HUES64 (cell line): ENCODE results near the gene FAHD2B.
"Not testable (repeated sequence)": the region's sequence is repeated elsewhere in the genome, so short reads cannot be mapped to it uniquely, and the experiment has no call there.

Experiments
- H3K27ac ChIP-seq: 2 replicates; pipeline ENCODE4 v1.7.0; 2013; ENCODE audit warnings: low read depth, low read length, inconsistent platforms
- H3K27me3 ChIP-seq: 2 replicates; pipeline ENCODE4 v1.6.1; 2013; ENCODE audit warnings: mild to moderate bottlenecking, low read length; ENCODE audit not compliant: insufficient read depth
- H3K36me3 ChIP-seq: 2 replicates; pipeline ENCODE4 v1.6.1; 2013; ENCODE audit warnings: mild to moderate bottlenecking, low read length; ENCODE audit not compliant: insufficient read depth
- H3K4me1 ChIP-seq: 2 replicates; pipeline ENCODE4 v1.6.1; 2013; ENCODE audit warnings: mild to moderate bottlenecking, low read length, moderate library complexity; ENCODE audit not compliant: insufficient read depth
- H3K4me3 ChIP-seq: 2 replicates; pipeline ENCODE4 v1.5.1; 2013; ENCODE audit warnings: mild to moderate bottlenecking, low read length, moderate library complexity
- H3K9ac ChIP-seq: 2 replicates; pipeline ENCODE4 v1.6.1; 2013; ENCODE audit warnings: mild to moderate bottlenecking, low read depth, low read length
- H3K9me3 ChIP-seq: 2 replicates; pipeline ENCODE4 v1.6.1; 2013; ENCODE audit warnings: low read depth, low read length; ENCODE audit not compliant: insufficient read depth
- WGBS: fragments of 150-250, 120-280 bp; methylation state at CpG from one replicate; pipeline ENCODE4 v1.1.7; 2013; ENCODE audit warnings: missing lambda C conversion rate; 5-methylcytosine and 5-hydroxymethylcytosine counted together

FAHD2B gene

DNA sequence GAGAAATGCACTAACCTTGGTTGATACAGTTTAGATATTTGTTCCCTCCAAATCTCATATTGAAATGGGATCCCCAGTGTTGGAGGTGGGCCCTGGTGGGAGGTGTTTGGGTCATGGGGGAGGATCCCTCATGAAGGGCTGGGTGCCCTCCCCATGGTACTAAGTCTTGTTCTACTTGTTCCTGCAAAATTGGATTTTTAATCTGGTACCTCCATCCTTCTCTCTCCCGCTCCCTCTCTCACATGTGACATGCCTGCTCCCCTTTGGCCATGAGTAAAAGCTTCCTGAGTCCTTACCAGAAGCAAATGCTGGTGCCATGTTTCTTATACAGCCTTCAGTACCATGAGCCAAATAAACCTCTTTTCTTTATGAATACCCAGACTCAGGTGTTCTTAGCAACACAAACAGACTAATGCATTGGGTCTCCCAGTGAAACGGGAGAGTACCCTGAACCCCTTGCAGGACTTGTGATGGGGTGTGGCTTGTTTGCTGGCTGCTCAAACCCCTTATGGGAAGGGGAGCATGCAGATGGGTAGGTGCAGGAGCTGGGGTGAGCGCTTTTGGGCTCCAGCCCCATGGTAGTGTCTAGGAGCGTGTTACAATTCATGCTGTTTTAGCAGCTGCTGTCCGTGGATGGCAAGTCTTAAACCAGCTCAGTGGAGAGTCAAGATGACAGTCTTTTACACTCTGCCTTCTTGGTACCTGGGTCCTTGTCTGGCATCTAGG is 27.2 kb downstream of the FAHD2B start:
- no peaks in the 10 kb centered on the region for H3K4me1 ChIP-seq
- H3K36me3 ChIP-seq, result no peaks in the 10 kb centered on the region
- no peaks in the 10 kb centered on the region for H3K27me3 ChIP-seq
- H3K9ac ChIP-seq, result no peak overlapping the region
- H3K4me3 ChIP-seq, result no peak overlapping the region
- no peak overlapping the region for H3K27ac ChIP-seq
- WGBS, result 86% methylated on average over 5 of the region's 5 CpGs
- 0 out of 2 replicates have a peak, but pooled peaks cover 4% of the 10 kb centered on the region for H3K9me3 ChIP-seq

DNA sequence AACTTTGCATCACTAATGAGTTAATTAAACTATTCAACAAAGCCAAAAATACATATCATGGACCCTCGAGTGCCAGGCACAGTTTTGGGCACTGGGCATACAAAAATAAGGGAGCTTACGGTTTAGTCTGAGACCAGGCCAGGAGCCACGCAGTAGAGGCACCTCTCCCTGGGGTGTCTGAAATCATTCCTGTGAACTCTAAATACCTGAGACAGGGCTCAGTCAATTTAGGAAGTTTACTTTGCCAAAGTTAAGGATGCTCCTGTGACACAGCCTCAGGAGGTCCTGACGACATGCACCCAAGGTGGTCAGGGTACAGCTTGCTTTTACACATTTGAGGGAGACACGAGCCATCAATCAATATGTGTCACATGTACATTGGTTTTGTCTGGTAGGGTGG is 28.7 kb downstream of the FAHD2B start:
- not testable (repeated sequence) for H3K36me3 ChIP-seq, H3K9me3 ChIP-seq, H3K27me3 ChIP-seq, H3K27ac ChIP-seq, H3K4me3 ChIP-seq, H3K9ac ChIP-seq, H3K4me1 ChIP-seq
- 80% methylated on average over 4 of the region's 5 CpGs for WGBS

DNA sequence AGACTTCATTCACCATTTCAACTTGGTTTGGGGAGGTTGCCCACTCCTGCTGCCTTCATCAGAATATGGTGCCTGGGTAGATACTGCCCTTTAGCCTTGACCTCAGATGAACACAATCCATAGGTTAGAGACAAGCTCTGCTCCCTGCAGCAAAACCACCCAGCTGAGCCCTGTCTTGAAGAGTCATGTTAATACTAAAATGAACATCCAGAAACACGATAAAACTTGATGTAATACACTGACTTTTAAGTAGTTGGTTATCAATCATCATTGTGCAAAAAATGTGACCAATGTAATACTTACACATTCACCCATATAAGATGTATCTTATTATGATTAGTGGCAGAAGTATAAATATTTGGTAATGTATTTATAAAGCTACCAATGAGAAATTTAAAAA is 32.7 kb downstream of the FAHD2B start:
- H3K27ac ChIP-seq, H3K36me3 ChIP-seq, H3K4me1 ChIP-seq, H3K27me3 ChIP-seq, H3K9me3 ChIP-seq, H3K4me3 ChIP-seq, H3K9ac ChIP-seq: not testable (repeated sequence)
- 80% methylated on average over 1 of the region's 1 CpG for WGBS

DNA sequence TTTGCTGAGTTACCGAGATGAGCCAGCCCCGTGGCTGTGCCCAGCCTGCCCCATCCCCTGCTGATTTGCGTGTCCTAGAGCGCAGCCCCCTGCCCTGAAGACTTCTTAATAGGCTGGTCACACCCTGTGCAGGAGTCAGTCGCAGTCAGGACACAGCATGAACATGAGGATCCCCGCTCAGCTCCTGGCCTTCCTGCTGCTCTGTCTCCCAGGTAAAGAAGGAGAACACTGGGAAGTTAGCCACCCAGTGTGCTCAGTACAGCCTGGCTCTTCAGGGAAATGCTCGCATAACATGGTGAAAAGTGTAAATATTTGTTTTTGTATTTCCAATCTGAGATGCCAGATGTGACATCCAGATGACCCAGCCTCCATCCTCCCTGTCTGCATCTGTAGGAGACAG is 34.9 kb downstream of the FAHD2B start:
- not testable (repeated sequence) for H3K27ac ChIP-seq, H3K4me3 ChIP-seq, H3K9me3 ChIP-seq, H3K27me3 ChIP-seq, H3K4me1 ChIP-seq, H3K9ac ChIP-seq, H3K36me3 ChIP-seq
- 69% methylated on average over 7 of the region's 7 CpGs for WGBS

DNA sequence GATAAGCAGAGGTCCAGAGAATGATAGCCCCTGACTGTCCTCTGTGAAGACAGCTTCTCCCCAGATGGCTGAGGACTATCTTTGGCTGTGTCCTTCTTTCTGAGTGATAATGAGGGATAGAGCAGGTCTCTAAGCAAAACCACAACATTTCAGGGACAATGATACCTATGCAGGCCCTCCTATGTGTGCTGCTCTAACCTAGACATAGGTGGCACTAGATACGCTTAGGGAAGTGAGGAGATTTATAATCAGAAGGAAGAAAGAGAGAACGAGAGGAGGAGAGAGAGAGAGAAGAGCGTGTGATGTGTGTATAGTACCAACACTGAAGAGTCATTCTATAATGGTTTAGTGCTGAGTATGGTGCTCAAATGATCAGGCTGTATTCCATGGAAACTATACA is 38.5 kb downstream of the FAHD2B start:
- H3K4me1 ChIP-seq, H3K27me3 ChIP-seq, H3K4me3 ChIP-seq, H3K9me3 ChIP-seq, H3K27ac ChIP-seq, H3K9ac ChIP-seq, H3K36me3 ChIP-seq: not testable (repeated sequence)
- 86% methylated on average over 3 of the region's 3 CpGs for WGBS

DNA sequence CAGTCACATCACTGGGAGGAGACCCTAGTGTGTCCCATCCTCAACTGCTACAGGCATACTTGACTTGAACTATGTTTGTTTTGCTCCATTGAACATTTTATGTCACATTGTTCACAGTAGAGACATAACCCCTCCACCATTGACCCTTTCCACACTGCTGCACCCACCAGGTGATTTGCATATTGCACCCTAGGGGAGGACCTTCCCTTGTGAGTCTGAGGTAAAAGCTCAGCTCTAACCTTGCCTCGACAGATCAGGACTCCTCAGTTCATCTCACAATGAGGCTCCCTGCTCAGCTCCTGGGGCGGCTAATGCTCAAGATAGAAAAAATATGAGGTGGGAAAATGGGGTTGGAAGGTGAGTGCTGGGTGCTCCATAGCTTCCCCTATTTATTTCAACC is 44.6 kb downstream of the FAHD2B start:
- not testable (repeated sequence) for H3K27ac ChIP-seq, H3K4me3 ChIP-seq, H3K4me1 ChIP-seq, H3K9ac ChIP-seq, H3K36me3 ChIP-seq, H3K9me3 ChIP-seq, H3K27me3 ChIP-seq
- WGBS, result 83% methylated on average over 1 of the region's 2 CpGs

DNA sequence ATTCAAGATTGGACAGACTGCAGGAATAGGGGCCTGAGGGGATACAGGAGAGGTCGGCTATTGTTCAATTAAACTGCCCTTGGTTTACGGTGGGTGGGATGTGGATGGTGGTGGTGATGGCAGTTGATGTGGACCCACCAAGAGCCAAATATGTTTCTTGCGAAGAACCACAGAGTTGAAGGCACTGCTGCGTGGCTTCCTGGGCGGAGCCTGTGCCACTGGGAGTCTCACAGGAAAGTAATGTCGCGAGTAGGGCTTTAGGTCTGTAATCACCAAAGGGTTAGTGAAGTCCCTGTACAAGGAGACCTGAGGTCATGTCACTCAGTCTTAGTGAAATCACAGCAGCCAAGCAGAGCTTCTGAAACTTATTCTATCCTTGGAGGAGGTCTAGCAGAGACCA is 46.2 kb downstream of the FAHD2B start:
- H3K9me3 ChIP-seq, H3K36me3 ChIP-seq, H3K27ac ChIP-seq, H3K4me1 ChIP-seq, H3K4me3 ChIP-seq, H3K27me3 ChIP-seq, H3K9ac ChIP-seq: not testable (repeated sequence)
- WGBS, result 70% methylated on average over 5 of the region's 7 CpGs

DNA sequence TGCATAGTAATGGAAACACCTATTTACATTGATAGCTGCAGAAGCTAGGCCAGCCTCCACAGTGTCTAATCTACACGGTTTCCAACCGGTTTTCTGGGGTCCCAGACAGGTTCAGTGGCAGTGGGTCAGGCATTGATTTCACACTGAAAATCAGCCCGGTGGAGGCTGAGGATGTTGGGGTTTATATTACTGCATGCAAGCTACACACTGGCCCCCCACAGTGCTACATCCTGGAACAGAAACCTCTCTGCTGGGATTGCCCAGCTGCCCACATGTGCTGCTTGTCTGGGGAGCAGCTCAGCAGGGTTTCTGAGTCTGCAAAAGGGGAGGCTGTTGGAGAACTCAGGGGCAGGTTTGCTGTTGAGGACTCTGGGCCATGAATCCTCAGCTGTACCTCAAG is 48.0 kb downstream of the FAHD2B start:
- not testable (repeated sequence) for H3K27me3 ChIP-seq, H3K27ac ChIP-seq, H3K4me3 ChIP-seq, H3K36me3 ChIP-seq, H3K4me1 ChIP-seq, H3K9ac ChIP-seq, H3K9me3 ChIP-seq
- WGBS, result 92% methylated on average over 2 of the region's 3 CpGs

DNA sequence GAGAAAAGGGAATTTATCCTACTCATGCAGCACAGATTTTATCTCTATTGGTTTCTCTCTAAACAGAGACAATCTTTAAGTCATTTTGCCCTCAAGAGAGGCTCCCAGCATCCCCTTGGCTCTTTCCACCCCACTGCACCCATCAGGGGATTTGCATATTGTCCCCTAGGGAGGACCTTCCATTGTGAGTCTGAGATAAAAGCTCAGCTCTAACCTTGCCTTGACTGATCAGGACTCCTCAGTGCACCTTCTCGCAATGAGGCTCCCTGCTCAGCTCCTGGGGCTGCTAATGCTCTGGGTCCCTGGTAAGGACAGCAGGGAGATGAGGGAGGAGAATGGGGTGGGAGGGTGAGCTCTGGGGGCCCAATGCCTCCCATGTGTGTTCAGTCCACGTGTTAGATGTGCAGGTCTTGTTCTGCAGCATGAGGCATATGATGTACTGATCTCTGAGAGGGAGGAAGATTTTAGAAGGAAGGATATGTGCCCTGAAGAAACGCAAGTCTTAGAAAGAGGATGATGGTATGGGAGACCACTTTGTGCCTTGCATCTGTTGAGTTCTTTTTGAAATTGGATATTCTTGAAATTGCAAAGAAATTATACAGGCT is 48.7 kb downstream of the FAHD2B start:
- not testable (repeated sequence) for H3K9ac ChIP-seq
- 79% methylated on average over 3 of the region's 3 CpGs for WGBS

More for the DNA sequence above, 48.7 kb downstream of the FAHD2B start:
- H3K27ac ChIP-seq, H3K4me3 ChIP-seq, H3K4me1 ChIP-seq, H3K36me3 ChIP-seq, H3K27me3 ChIP-seq, H3K9me3 ChIP-seq: not testable (repeated sequence)
